K562 (cell line): Measurements from ENCODE around the gene GLRX5. TPM values are rescaled to one million over a fixed set of nuclear protein-coding genes. Genes with fewer than 3 reads are reported as not detected.

Experiments
- ATAC-seq: fragments of 200-7000 bp; cut with Tn5 transposase; 3 replicates; pipeline ENCODE4 v1.9.1; 2020; ENCODE audit warnings: moderate library complexity
- BruUV-seq: library from RNA; stranded (reverse); fragments of 400-500 nt; replicated peaks from 2 replicates; lab custom pipeline; 2021; lab: Mats Ljungman, UMichigan
- CTCF ChIA-PET: fragments of 300-600 bp; formaldehyde crosslinking; extraction: SDS; loops from one replicate; lab custom pipeline; 2021; ENCODE audit warnings: low intra/inter-chr PET ratio; lab: Yijun Ruan, JAX
- POLR2A ChIA-PET: fragments of 300-600, 350-650 bp; sonication (Branson Sonifier 250); formaldehyde crosslinking; extraction: SDS; loops from one replicate; lab custom pipeline; 2021; ENCODE audit warnings: antibody characterized with exemption, inconsistent platforms; lab: Yijun Ruan, JAX
- DNase-seq, 4 experiments: peaks; one replicate each; pipeline versions ENCODE4 v3.0.0 to v3.0.0-alpha.2; 2011 to 2018; ENCODE audit warnings: low spot score in 3 of 4, mixed read lengths in 3 of 4; ENCODE audit errors: extremely low read depth in 1 of 4
- FAIRE-seq: peaks from 2 replicates; lab custom pipeline; 2011; peaks lifted over from hg19 to GRCh38; lab: Jason Lieb, UNC
- H2AFZ ChIP-seq: 2 replicates; pipeline ENCODE4 v1.6.0; 2011; ENCODE audit warnings: low read depth, low read length, control low read depth, inconsistent platforms
- H3K27ac ChIP-seq: fragments of 200-600 bp; 3 replicates; pipeline ENCODE4 v1.8.0; 2011; ENCODE audit warnings: low read depth, mild to moderate bottlenecking, control low read depth, inconsistent platforms, low read length, moderate library complexity, mixed read lengths; ENCODE audit errors: extremely low read depth
- H3K27me3 ChIP-seq, 2 experiments: fragments of 300-600 bp in 1 of 2; 2 replicates in 1 of 2; 3 replicates in 1 of 2; pipeline versions ENCODE4 v1.6.0 to v1.8.0; 2011; ENCODE audit warnings: inconsistent platforms in 2 of 2, low read length in 2 of 2, mild to moderate bottlenecking in 1 of 2, mixed read lengths in 1 of 2, moderate library complexity in 1 of 2; ENCODE audit not compliant: control insufficient read depth in 2 of 2, insufficient read depth in 2 of 2
- H3K36me3 ChIP-seq: fragments of 300-600 bp; 3 replicates; pipeline ENCODE4 v1.8.0; 2011; ENCODE audit warnings: mild to moderate bottlenecking, low read length, inconsistent platforms; ENCODE audit not compliant: control insufficient read depth, insufficient read depth
- H3K4me1 ChIP-seq, 2 experiments: fragments of 200-600 bp in 1 of 2; replicated peaks in 1 of 2; 2 replicates in 1 of 2; 3 replicates in 1 of 2; pipeline versions ENCODE4 v1.5.1 to v1.8.0; 2011; ENCODE audit warnings: inconsistent platforms in 2 of 2, low read length in 2 of 2, mild to moderate bottlenecking in 1 of 2, mixed read lengths in 1 of 2, moderate library complexity in 1 of 2; ENCODE audit not compliant: control insufficient read depth in 2 of 2, insufficient read depth in 2 of 2
- H3K4me2 ChIP-seq: 2 replicates; pipeline ENCODE4 v1.6.1; 2011; ENCODE audit warnings: low read length, control low read depth, inconsistent platforms, mixed read lengths; ENCODE audit not compliant: insufficient read depth
- H3K4me3 ChIP-seq: fragments of 200-600 bp; sonication (generic), shearing (Covaris generic); 2 replicates; pipeline ENCODE4 v1.5.1; 2016; ENCODE audit warnings: control low read depth, inconsistent platforms
- H3K79me2 ChIP-seq: fragments of 200-600 bp; 3 replicates; pipeline ENCODE4 v1.8.0; 2011; ENCODE audit warnings: low read length, inconsistent platforms; ENCODE audit not compliant: control insufficient read depth, insufficient read depth
- H3K9ac ChIP-seq, 2 experiments: 2 replicates each; pipeline versions ENCODE4 v1.6.0 to v1.6.1; 2011; ENCODE audit warnings: low read depth in 2 of 2, low read length in 2 of 2, control low read depth in 1 of 2, inconsistent platforms in 1 of 2, mild to moderate bottlenecking in 1 of 2, mixed read lengths in 1 of 2; ENCODE audit not compliant: insufficient read depth in 1 of 2
- H3K9me1 ChIP-seq: one replicate; pipeline ENCODE4 v1.6.0; 2011; ENCODE audit warnings: inconsistent platforms, mild to moderate bottlenecking, low read length, moderate library complexity; ENCODE audit not compliant: control insufficient read depth, insufficient read depth
- H3K9me3 ChIP-seq: replicated peaks from 2 replicates; pipeline ENCODE4 v1.5.1; 2011; ENCODE audit warnings: low read depth, low read length, inconsistent platforms; ENCODE audit not compliant: control insufficient read depth, insufficient read depth
- H4K20me1 ChIP-seq: replicated peaks from 2 replicates; pipeline ENCODE4 v1.6.1; 2011; ENCODE audit warnings: low read length, inconsistent platforms, mixed read lengths; ENCODE audit not compliant: control insufficient read depth, insufficient read depth
- ARID1B ChIP-seq: fragments of 450-650 bp; IDR thresholded peaks from 2 replicates; pipeline ENCODE4 v1.6.1; 2016; ENCODE audit warnings: antibody characterized with exemption, mild to moderate bottlenecking, inconsistent platforms
- CBX1 ChIP-seq: sonication (generic); IDR thresholded peaks from 2 replicates; pipeline ENCODE4 v1.6.1; 2016; ENCODE audit warnings: antibody characterized with exemption, low read depth, mild to moderate bottlenecking
- HLTF ChIP-seq: fragments of 450-650 bp; IDR thresholded peaks from 2 replicates; pipeline ENCODE4 v1.6.1; 2016
- ZNF583 ChIP-seq: fragments of 250-450 bp; sonication (Bioruptor Pico); IDR thresholded peaks from 2 replicates; pipeline ENCODE4 v1.4.0; 2020
- ZNF766 ChIP-seq: fragments of 200-800 bp; sonication (Bioruptor generic); conservative IDR thresholded peaks from 2 replicates; pipeline ENCODE4 v1.6.1; 2016; ENCODE audit warnings: missing genetic modification characterization, missing compliant biosample characterization
- WGBS: fragments of 100-300 bp; shearing (Covaris generic); methylation state at CpG from one replicate; pipeline ENCODE4 v1.1.6; 2016; ENCODE audit warnings: low coverage, mixed read lengths; ENCODE audit not compliant: insufficient coverage; ENCODE audit errors: missing lambda C conversion rate; 5-methylcytosine and 5-hydroxymethylcytosine counted together
- in situ Hi-C: fragments of 300-500 bp; cut with MboI; formaldehyde crosslinking; loops from 4 replicates; pipeline ENCODE4 v1.15.0; 2018; ENCODE audit warnings: inconsistent platforms, mixed read lengths
- intact Hi-C: fragments of 100-400 bp; cut with micrococcal nuclease; formaldehyde crosslinking; loops from 2 replicates; pipeline ENCODE4 v1.14.2; 2022
- polyA plus RNA-seq, 8 experiments: library from polyadenylated mRNA; depleted of rRNA in 4 of 8; stranded (reverse) in 5 of 8; unstranded in 3 of 8; fragments of >200 nt; fragmentation: Nextera tagmentation in 2 of 8; fragmentation: Illumina TruSeq in 1 of 8; extraction: Ambion mirVana in 2 of 8; extraction: Trizol in 1 of 8; gene quantifications; 2 replicates each; pipeline versions ENCODE4 v1.2.1 to v1.2.3, GENCODE V29; 2011 to 2014; ENCODE audit warnings: inconsistent platforms in 1 of 8, missing spikeins in 1 of 8
- total RNA-seq, 7 experiments: library from RNA; depleted of rRNA in 6 of 7; stranded (reverse); fragments of >200 nt in 6 of 7; fragmentation: Illumina TruSeq in 2 of 7; extraction: Trizol in 2 of 7; gene quantifications; 2 replicates each; pipeline versions ENCODE4 v1.2.1 to v1.2.3, GENCODE V29; 2011 to 2021; ENCODE audit warnings: low replicate concordance in 1 of 7
- TF ChIP-seq, protein P1 (sequence below): fragments of 250-450 bp; sonication (Bioruptor Pico); IDR thresholded peaks from 2 replicates; pipeline ENCODE4 v1.4.0; 2020; ENCODE audit warnings: mild to moderate bottlenecking, moderate library complexity

GLRX5 gene
- total and polyA plus RNA-seq, 9 of the 15 experiments (the other 6 are each of a cell fraction or from before 2014, with no cell fraction given) = 16.7 to 96.8 (median 66.8) TPM

GRCh38 chr14:95521001-95521400 lies 13.8 kb upstream of the GLRX5 start:
- Histone ChIP-seq H2AFZ (no peak overlapping the region), H3K79me2 (no peaks in the 10 kb centered on the region), H3K9me1 (no peaks in the 10 kb centered on the region), H3K9ac (no peak overlapping the region), H4K20me1 (no peaks in the 10 kb centered on the region), H3K27me3 (no peaks in the 10 kb centered on the region), H3K9me3 (no peaks in the 10 kb centered on the region), H3K4me3 (no peak overlapping the region), H3K27ac (no peak overlapping the region), H3K4me1 (peaks cover 13 to 48% of the 10 kb centered on the region in 2 experiments), H3K4me2 (no peak overlapping the region), H3K36me3 (no peaks in the 10 kb centered on the region)
- ATAC-seq (no peak), DNase-seq (no peak), FAIRE-seq (no peak)
- TF ChIP-seq ZNF583 (CRISPR knock-in tag) (no peak), ARID1B (no peak), CBX1 (no peak), ZNF766 (CRISPR knock-in tag) (no peak), HLTF (no peak)
- TF ChIP-seq, protein P1, sequence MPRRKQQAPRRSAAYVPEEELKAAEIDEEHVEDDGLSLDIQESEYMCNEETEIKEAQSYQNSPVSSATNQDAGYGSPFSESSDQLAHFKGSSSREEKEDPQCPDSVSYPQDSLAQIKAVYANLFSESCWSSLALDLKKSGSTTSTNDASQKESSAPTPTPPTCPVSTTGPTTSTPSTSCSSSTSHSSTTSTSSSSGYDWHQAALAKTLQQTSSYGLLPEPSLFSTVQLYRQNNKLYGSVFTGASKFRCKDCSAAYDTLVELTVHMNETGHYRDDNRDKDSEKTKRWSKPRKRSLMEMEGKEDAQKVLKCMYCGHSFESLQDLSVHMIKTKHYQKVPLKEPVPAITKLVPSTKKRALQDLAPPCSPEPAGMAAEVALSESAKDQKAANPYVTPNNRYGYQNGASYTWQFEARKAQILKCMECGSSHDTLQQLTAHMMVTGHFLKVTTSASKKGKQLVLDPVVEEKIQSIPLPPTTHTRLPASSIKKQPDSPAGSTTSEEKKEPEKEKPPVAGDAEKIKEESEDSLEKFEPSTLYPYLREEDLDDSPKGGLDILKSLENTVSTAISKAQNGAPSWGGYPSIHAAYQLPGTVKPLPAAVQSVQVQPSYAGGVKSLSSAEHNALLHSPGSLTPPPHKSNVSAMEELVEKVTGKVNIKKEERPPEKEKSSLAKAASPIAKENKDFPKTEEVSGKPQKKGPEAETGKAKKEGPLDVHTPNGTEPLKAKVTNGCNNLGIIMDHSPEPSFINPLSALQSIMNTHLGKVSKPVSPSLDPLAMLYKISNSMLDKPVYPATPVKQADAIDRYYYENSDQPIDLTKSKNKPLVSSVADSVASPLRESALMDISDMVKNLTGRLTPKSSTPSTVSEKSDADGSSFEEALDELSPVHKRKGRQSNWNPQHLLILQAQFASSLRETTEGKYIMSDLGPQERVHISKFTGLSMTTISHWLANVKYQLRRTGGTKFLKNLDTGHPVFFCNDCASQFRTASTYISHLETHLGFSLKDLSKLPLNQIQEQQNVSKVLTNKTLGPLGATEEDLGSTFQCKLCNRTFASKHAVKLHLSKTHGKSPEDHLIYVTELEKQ = no peak
- 74% methylated on average over 4 of the region's 4 CpGs for WGBS
- CTCF ChIA-PET = no interaction called here
- POLR2A ChIA-PET = no interaction called here
- no TSS peak for BruUV-seq
- intact Hi-C loops = no loop called here
- in situ Hi-C loops = no loop called here
